GM18499 (cell line): ENCODE measurements around the gene EFNA2.

Source experiments
- ATAC-seq: cut with Tn5 transposase; IDR thresholded peaks from one replicate; pipeline ENCODE4 v1.9.1; 2021; ENCODE audit warnings: moderate number of reproducible peaks; ENCODE audit not compliant: insufficient read depth, unreplicated experiment

The EFNA2 gene

GRCh38 chr19:1270854-1271527 is 14.7 kb upstream of the EFNA2 start:
- ATAC-seq = no peak

- ATAC-seq = no peak
Observed at GRCh38 chr19:1271528-1272422, 13.9 kb upstream of the EFNA2 start.

- no peak for ATAC-seq
Observed at GRCh38 chr19:1272423-1273262, 13.0 kb upstream of the EFNA2 start.

GRCh38 chr19:1273263-1274041 is 12.2 kb upstream of the EFNA2 start:
- no peak for ATAC-seq

GRCh38 chr19:1274081-1274851 is 11.4 kb upstream of the EFNA2 start:
- ATAC-seq = no peak

DNA sequence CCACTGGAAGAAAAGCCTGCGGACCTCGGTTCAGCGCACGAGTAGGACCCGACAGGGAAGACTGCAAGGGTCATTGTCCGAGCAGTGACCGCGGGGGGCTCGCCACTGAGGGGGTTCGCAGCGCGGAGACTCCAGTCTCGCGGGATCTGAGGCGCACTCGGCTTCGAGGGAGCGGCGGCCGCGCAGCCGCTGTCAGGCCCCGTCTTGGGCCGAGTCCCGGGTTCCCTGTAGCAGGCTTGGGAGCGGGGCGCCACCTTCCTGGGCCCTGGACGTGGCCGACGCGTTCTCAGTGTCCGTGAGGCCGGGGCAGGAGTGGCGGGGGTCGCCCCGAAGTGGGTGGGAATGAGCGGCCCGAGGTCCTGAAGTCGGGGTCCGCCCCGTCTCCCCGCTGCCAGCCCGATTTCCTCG is 10.8 kb upstream of the EFNA2 start:
- no peak for ATAC-seq

DNA sequence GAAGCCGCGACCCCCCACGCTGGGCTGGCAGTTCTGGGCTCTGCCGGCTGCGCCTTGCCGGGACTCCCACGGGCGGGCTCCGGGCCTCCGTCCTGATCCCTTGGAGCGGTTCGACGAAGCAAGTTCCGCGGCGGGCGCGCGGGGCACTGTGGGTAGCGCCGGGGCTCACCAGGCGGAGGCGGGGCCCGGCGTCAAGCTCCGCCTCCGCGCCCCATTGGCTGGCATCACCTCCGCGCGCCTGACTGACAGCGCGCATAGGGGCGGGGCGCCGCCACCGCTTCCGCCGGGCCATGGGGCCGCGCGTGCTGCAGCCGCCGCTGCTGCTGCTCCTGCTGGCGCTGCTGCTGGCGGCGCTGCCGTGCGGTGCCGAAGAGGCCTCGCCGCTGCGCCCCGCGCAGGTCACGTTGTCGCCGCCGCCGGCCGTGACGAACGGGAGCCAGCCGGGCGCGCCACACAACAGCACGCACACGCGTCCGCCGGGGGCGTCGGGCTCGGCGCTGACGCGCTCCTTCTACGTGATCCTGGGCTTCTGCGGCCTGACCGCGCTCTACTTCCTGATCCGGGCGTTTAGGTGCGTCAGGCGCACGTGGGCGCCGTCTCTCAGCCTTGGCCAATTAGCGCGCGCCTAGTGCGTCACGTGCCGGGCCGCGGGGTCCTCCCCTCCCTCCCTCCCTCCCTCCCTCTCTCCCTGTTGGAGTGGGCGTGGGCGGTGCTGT is 10.3 kb upstream of the EFNA2 start, which contains the start of gene FAM174C:
Gene FAM174C (plus strand): TSS at position 271 of the 716 bp plus-strand sequence. CDS start 20 bp downstream, at position 291.
- peak; percentile 42 for ATAC-seq

GRCh38 chr19:1275976-1276627 is 9.6 kb upstream of the EFNA2 start:
- no peak for ATAC-seq

GRCh38 chr19:1276628-1277022 is 9.0 kb upstream of the EFNA2 start:
- no peak for ATAC-seq

- no peak for ATAC-seq
Observed at GRCh38 chr19:1277061-1277460, 8.6 kb upstream of the EFNA2 start.

DNA sequence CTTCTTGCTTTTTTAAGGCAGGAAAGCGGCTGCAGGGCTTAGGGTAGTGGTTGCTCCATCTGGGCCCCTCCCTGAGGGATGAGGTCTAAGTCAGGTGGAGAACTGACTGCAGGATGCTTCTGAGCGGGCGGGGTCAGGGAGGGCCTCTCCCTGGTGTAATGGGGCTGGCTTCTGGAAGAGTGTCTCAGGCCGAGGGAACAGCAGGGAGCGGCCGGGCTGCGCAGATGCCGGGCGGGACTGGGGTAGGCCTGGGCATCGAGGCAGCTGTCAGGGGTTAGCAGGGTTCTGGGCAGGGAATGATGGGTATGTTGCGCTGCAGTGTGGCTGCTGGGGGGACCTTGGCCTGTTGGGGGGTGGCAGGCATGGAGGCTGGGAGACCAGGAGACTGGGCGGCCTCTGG is 7.6 kb upstream of the EFNA2 start:
- ATAC-seq = no peak

GRCh38 chr19:1278713-1279660 is 6.7 kb upstream of the EFNA2 start:
- no peak for ATAC-seq

GRCh38 chr19:1279782-1280341 is 5.8 kb upstream of the EFNA2 start:
- no peak for ATAC-seq

DNA sequence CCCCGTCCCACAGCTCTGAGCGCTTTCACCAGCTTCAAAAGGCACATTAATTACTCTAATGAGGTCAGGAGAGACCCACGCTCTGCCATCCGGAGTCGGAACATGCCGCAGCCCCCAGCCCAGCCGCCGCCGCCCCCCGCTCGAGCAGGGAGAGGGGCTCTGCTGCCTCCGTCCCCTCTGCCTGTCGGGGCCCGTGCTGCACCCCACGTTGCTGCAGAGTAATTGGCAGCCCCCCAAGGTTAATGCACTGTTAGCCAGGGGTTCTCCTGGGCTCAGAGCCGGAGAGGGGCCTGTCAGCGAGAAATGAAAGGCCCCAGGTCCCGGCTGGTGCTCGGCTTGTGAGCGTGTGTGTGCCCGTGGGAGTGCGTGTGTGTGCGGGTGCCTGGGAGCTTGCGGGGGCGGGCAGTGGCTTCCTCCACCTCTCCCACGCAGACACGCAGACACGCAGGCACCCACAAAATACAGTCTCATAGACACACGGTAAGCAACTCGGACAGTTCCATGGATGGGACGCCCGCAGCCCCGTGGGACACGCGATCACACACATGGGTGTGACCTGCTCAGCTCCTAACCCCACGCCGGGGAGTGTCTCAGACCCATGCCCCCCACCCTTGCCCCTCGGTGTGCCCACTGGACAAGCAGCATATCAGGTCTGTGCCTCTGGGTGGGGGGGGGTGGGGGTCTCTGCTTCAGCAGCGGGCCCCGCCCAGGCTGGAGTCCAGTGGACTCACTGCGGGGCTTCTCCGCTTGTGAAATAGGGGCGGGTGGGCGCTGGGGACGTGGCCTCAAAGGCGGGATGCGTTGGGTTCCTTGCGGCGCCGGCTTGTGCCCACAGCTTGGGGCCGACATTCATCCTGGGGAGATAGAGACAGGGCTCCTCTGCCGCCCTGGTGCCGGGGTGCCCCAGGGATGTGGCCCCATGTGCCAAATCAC is 4.8 kb upstream of the EFNA2 start:
- no peak for ATAC-seq

DNA sequence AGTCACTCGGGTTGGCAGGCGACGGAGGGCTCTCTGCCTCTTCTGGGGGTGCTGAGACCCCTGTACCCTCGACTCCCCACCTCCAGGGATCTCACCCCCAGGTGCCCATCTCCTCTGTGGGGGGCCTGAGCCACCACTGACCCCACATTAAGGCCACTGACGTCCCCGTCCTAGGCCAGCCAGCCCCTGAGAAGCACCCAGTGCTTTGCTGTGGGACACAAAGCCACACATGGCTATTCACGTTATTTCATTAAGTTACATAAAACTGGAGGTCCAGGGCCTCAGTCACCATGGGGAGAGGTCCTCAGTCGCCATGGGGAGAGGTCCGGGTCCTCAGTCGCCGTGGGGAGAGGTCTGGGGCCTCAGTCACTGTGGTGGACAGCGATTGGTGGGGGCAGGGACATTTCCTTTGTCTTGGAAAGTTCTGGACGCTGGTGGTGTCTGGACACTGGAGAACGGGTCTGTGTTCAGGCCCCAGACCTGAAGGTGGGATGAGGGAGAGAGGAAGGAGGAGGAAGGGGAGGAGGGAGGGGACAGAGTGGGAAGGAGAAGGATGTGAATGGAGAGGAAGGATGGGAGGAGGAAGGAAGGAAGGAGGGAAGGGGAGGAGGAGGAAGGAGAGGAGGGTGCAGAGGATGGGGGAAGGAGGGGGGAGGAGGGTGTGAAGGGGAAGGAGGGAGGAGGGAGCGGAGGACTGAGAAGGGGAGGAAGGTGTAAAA is 3.9 kb upstream of the EFNA2 start:
- no peak for ATAC-seq
